GM12878 (cell line): ENCODE data around the gene PROSER3. TPM values are rescaled to one million over a fixed set of nuclear protein-coding genes. Genes with fewer than 3 reads are reported as not detected.

Experiments used
- ATAC-seq: fragments of 200-7000 bp; cut with Tn5 transposase; 3 replicates; pipeline ENCODE4 v1.9.1; 2020; ENCODE audit warnings: mild to moderate bottlenecking, moderate library complexity
- BruUV-seq: library from RNA; stranded (reverse); fragments of 400-500 nt; replicated peaks from 2 replicates; lab custom pipeline; 2021; lab: Mats Ljungman, UMichigan
- CTCF ChIA-PET: fragments of 300-600 bp; sonication (Branson Sonifier 250); formaldehyde crosslinking; extraction: SDS; loops from one replicate; lab custom pipeline; 2021; ENCODE audit warnings: inconsistent platforms; lab: Yijun Ruan, JAX
- POLR2A ChIA-PET: fragments of 350-600 bp; formaldehyde crosslinking; extraction: SDS; loops from one replicate; lab custom pipeline; 2021; ENCODE audit warnings: inconsistent platforms; lab: Charles Lee
- RAD21 ChIA-PET: fragments of 300-600 bp; sonication (Branson Sonifier 250); formaldehyde crosslinking; loops from one replicate; lab custom pipeline; 2023; ENCODE audit warnings: antibody characterized with exemption; ENCODE audit not compliant: unreplicated experiment; lab: Charles Lee
- SMC1A ChIA-PET: fragments of 300-600 bp; sonication (Branson Sonifier 250); formaldehyde crosslinking; loops from one replicate; lab custom pipeline; 2023; ENCODE audit not compliant: unreplicated experiment, uncharacterized antibody; lab: Charles Lee
- DNase-seq: peaks from one replicate; pipeline ENCODE4 v3.0.0-alpha.2; 2011; ENCODE audit warnings: low read depth, low spot score
- FAIRE-seq: peaks from 3 replicates; lab custom pipeline; 2011; peaks lifted over from hg19 to GRCh38; lab: Jason Lieb, UNC
- H2AFZ ChIP-seq: 2 replicates; pipeline ENCODE4 v1.6.0; 2011; ENCODE audit warnings: low read depth, low read length, control low read depth; ENCODE audit not compliant: control insufficient read depth
- H3K27ac ChIP-seq: 2 replicates; pipeline ENCODE4 v1.5.1; 2011; ENCODE audit warnings: control low read depth; ENCODE audit not compliant: control insufficient read depth, insufficient read depth
- H3K27me3 ChIP-seq, 2 experiments: replicated peaks in 1 of 2; 2 replicates each; pipeline versions ENCODE4 v1.6.0 to v1.6.1; 2011; ENCODE audit warnings: low read length in 1 of 2; ENCODE audit not compliant: control insufficient read depth in 2 of 2, insufficient read depth in 2 of 2
- H3K36me3 ChIP-seq, 2 experiments: 2 replicates each; pipeline ENCODE4 v1.5.1; 2011; ENCODE audit warnings: low read length in 1 of 2; ENCODE audit not compliant: control insufficient read depth in 2 of 2, insufficient read depth in 2 of 2
- H3K4me1 ChIP-seq: 2 replicates; pipeline ENCODE4 v1.6.1; 2011; ENCODE audit warnings: mild to moderate bottlenecking, low read length, moderate library complexity, mixed read lengths; ENCODE audit not compliant: control insufficient read depth, insufficient read depth
- H3K4me2 ChIP-seq: 2 replicates; pipeline ENCODE4 v1.6.0; 2011; ENCODE audit warnings: control low read depth; ENCODE audit not compliant: control insufficient read depth, insufficient read depth
- H3K4me3 ChIP-seq: fragments of 200-600 bp; sonication (generic); 2 replicates; pipeline ENCODE4 v1.5.1; 2016
- H3K79me2 ChIP-seq: 2 replicates; pipeline ENCODE4 v1.6.0; 2011; ENCODE audit warnings: low read length; ENCODE audit not compliant: control insufficient read depth, insufficient read depth
- H3K9ac ChIP-seq: 2 replicates; pipeline ENCODE4 v1.8.0; 2011; ENCODE audit warnings: low read length, control low read depth, mixed read lengths; ENCODE audit not compliant: control insufficient read depth, insufficient read depth
- H3K9me3 ChIP-seq: replicated peaks from 3 replicates; pipeline ENCODE4 v1.5.1; 2011; ENCODE audit warnings: mild to moderate bottlenecking, low read length; ENCODE audit not compliant: control insufficient read depth, insufficient read depth
- H4K20me1 ChIP-seq: 2 replicates; pipeline ENCODE4 v1.6.0; 2011; ENCODE audit not compliant: control insufficient read depth, insufficient read depth
- ELK1 ChIP-seq: IDR thresholded peaks from 2 replicates; pipeline ENCODE4 v1.6.1; 2012; ENCODE audit warnings: low read depth, low read length, improper control_type of control experiment
- EZH2 ChIP-seq: IDR thresholded peaks from 2 replicates; pipeline ENCODE4 v1.6.1; 2012; ENCODE audit warnings: low read depth, mild to moderate bottlenecking, control low read depth, inconsistent platforms, low read length, borderline replicate concordance; ENCODE audit not compliant: control insufficient read depth
- HSF1 ChIP-seq: fragments of 150-350 bp; IDR thresholded peaks from 2 replicates; pipeline ENCODE4 v1.6.1; 2014; ENCODE audit warnings: mild to moderate bottlenecking, low read depth, low read length
- KLF5 ChIP-seq: fragments of 450-650 bp; IDR thresholded peaks from 2 replicates; pipeline ENCODE4 v1.6.1; 2014; ENCODE audit warnings: mild to moderate bottlenecking; ENCODE audit not compliant: partially characterized antibody
- LARP7 ChIP-seq: fragments of 450-650 bp; IDR thresholded peaks from 2 replicates; pipeline ENCODE4 v1.6.1; 2017; ENCODE audit warnings: mild to moderate bottlenecking
- NFIC ChIP-seq: IDR thresholded peaks from 2 replicates; pipeline ENCODE4 v1.6.1; 2012; ENCODE audit warnings: low read depth, mild to moderate bottlenecking, inconsistent platforms, low read length, moderate library complexity
- RAD51 ChIP-seq: fragments of 450-650 bp; IDR thresholded peaks from 2 replicates; pipeline ENCODE4 v1.6.1; 2016; ENCODE audit warnings: moderate library complexity, mild to moderate bottlenecking, inconsistent platforms
- WGBS: methylation state at CpG from one replicate; pipeline ENCODE4 v1.1.6; 2016; ENCODE audit warnings: low lambda C conversion rate; ENCODE audit not compliant: insufficient replicate concordance, insufficient coverage; ENCODE audit errors: missing lambda C conversion rate; 5-methylcytosine and 5-hydroxymethylcytosine counted together
- in situ Hi-C: fragments of 300-500 bp; cut with MboI; formaldehyde crosslinking; loops from 9 replicates; pipeline ENCODE4 v1.14.3; 2018; ENCODE audit warnings: mixed read lengths
- intact Hi-C: fragments of 100-400 bp; cut with micrococcal nuclease; formaldehyde crosslinking; loops from one replicate; pipeline ENCODE4 v1.14.2; 2022; ENCODE audit not compliant: unreplicated experiment
- polyA plus RNA-seq, 11 experiments: library from polyadenylated mRNA; depleted of rRNA in 4 of 11; unstranded in 6 of 11; stranded (reverse) in 5 of 11; fragments of >200 nt; fragmentation: Nextera tagmentation in 4 of 11; fragmentation: Illumina TruSeq in 1 of 11; extraction: Ambion mirVana in 4 of 11; extraction: Trizol in 1 of 11; gene quantifications; 1 replicate in 1 of 11; 2 replicates in 10 of 11; pipeline versions ENCODE4 v1.2.1 to v1.2.3, GENCODE V29; 2011 to 2016; ENCODE audit warnings: inconsistent platforms in 2 of 11, missing spikeins in 2 of 11, low read depth in 1 of 11
- total RNA-seq, 4 experiments: library from RNA; depleted of rRNA in 3 of 4; stranded (reverse); fragments of >200 nt in 3 of 4; fragmentation: Illumina TruSeq in 1 of 4; extraction: Trizol in 1 of 4; gene quantifications; 2 replicates each; pipeline versions ENCODE4 v1.2.1 to v1.2.3, GENCODE V29; 2013 to 2021

PROSER3 gene
- total and polyA plus RNA-seq, 10 of the 15 experiments (the other 5 are each of a cell fraction or from before 2014, with no cell fraction given): 0.85 to 25.1 (median 9.6) TPM

GRCh38 chr19:35752746-35753350, 5.1 kb upstream of the PROSER3 start:
- SMC1A ChIA-PET: no interaction called here
- 94% methylated on average over 20 of the region's 20 CpGs for WGBS

More at GRCh38 chr19:35752746-35753350, 5.1 kb upstream of the PROSER3 start:
- Histone ChIP-seq H4K20me1 (no peaks in the 10 kb centered on the region), H3K4me3 (no peak overlapping the region), H3K27ac (no peak overlapping the region), H3K9ac (no peak overlapping the region), H3K4me1 (peaks cover 11% of the 10 kb centered on the region), H3K9me3 (no peaks in the 10 kb centered on the region), H3K79me2 (peaks cover 3% of the 10 kb centered on the region)
- RAD21 ChIA-PET: no interaction called here
- CTCF ChIA-PET: interaction anchor here (1.8 kb wide), 1 partner anchor 50 kb away, joined by 5 read pairs; no protein-coding TSS in a partner anchor
- ATAC-seq: no peak
- BruUV-seq: no TSS peak
- no peak for DNase-seq
- intact Hi-C loops: no loop called here
- no peak for FAIRE-seq
- TF ChIP-seq HSF1: no peak
- no peak for TF ChIP-seq NFIC
- no peak for TF ChIP-seq KLF5
- TF ChIP-seq LARP7: no peak
- no peak for TF ChIP-seq RAD51
- TF ChIP-seq ELK1: no peak
- no peak for TF ChIP-seq EZH2
- TF ChIP-seq, all 136 proteins: peak for 0
- in situ Hi-C loops: no loop called here
- H3K4me2 ChIP-seq: no peak overlapping the region
- H3K27me3 ChIP-seq: no peaks in the 10 kb centered on the region
- POLR2A ChIA-PET: no interaction called here
- H2AFZ ChIP-seq: no peak overlapping the region
- H3K36me3 ChIP-seq: peaks cover 0 to 2% of the 10 kb centered on the region in 2 experiments; a peak in 2 of 4 replicates
